Kidney (tissue), 14 donors: ENCODE results near the gene SLC38A2. TPM values are rescaled to one million over a fixed set of nuclear protein-coding genes. Genes with fewer than 3 reads are reported as not detected.

Experiments used
- DNase-seq, 5 donors: peaks; one replicate each; pipeline ENCODE4 v3.0.0-alpha.2; 2013 to 2020
- FAIRE-seq: peaks from 2 replicates; lab custom pipeline; 2012; peaks lifted over from hg19 to GRCh38; lab: Jason Lieb, UNC
- H3K27ac ChIP-seq, 2 donors: one replicate each; pipeline ENCODE4 v1.7.0; 2013; ENCODE audit warnings: low read depth in 2 of 2, low read length in 2 of 2, inconsistent platforms in 1 of 2
- H3K27me3 ChIP-seq: one replicate; pipeline ENCODE4 v1.7.1; 2013; ENCODE audit warnings: low read length, inconsistent platforms; ENCODE audit not compliant: control insufficient read depth, insufficient read depth
- H3K36me3 ChIP-seq, 3 donors: one replicate each; pipeline versions ENCODE4 v1.7.0 to v1.7.1; 2013; ENCODE audit warnings: low read length in 3 of 3, control low read depth in 1 of 3, inconsistent platforms in 1 of 3; ENCODE audit not compliant: insufficient read depth in 3 of 3, control insufficient read depth in 2 of 3
- H3K4me1 ChIP-seq, 3 donors: one replicate each; pipeline versions ENCODE4 v1.7.0 to v1.7.1; 2013; ENCODE audit warnings: low read length in 3 of 3, inconsistent platforms in 1 of 3, low read depth in 1 of 3; ENCODE audit not compliant: control insufficient read depth in 2 of 3, insufficient read depth in 2 of 3
- H3K4me3 ChIP-seq, 3 donors: one replicate each; pipeline versions ENCODE4 v1.7.0 to v1.8.1; 2013; ENCODE audit warnings: low read length in 3 of 3, control low read depth in 1 of 3, inconsistent platforms in 1 of 3
- H3K9ac ChIP-seq, 3 donors: one replicate each; pipeline versions ENCODE4 v1.7.0 to v1.7.1; 2013; ENCODE audit warnings: low read length in 3 of 3, control low read depth in 1 of 3, inconsistent platforms in 1 of 3
- H3K9me3 ChIP-seq, 3 donors: one replicate each; pipeline versions ENCODE4 v1.7.0 to v1.7.1; 2013; ENCODE audit warnings: low read length in 3 of 3, control low read depth in 1 of 3, inconsistent platforms in 1 of 3; ENCODE audit not compliant: control insufficient read depth in 2 of 3, insufficient read depth in 1 of 3
- intact Hi-C: fragments of 100-400 bp; cut with DNase I; formaldehyde crosslinking; loops from one replicate; pipeline ENCODE4 v1.11.1; 2022
- polyA plus RNA-seq: library from polyadenylated mRNA; stranded (reverse); fragments of 350-450 nt; fragmentation: Illumina TruSeq; extraction: RNeasy Lipid Tissue Mini Kit (QIAGEN cat#74804); gene quantifications from one replicate; pipeline ENCODE4 v1.2.3, GENCODE V29; 2014; ENCODE audit warnings: low read depth, low replicate concordance; ENCODE audit not compliant: insufficient read depth
- total RNA-seq: library from RNA; stranded (reverse); fragmentation: NEBNext Ultra II Directional; extraction: Animal tissue kit (Norgen Biotek cat#: 25700); gene quantifications from one replicate; pipeline ENCODE4 v1.2.1, GENCODE V29; 2021
- TF ChIP-seq, protein P1 (sequence below): IDR thresholded peaks from 3 replicates; pipeline ENCODE4 v1.5.1; 2012; ENCODE audit warnings: mild to moderate bottlenecking, moderate library complexity, borderline replicate concordance; ENCODE audit not compliant: insufficient read depth; ENCODE audit errors: extremely low read depth
- donor health status: control.
- donor health status: control.
- donor health status: control.
- donor health status: control.
- donor health status: control.
- donor health status: DM: yes; HTN: yes; CAD: no.
- donor health status: Normal renal cell carcinoma (clear cell type).

SLC38A2 gene
- total and polyA plus RNA-seq, 2 donors from 2014 or later, result 38.6 to 189 TPM

DNA sequence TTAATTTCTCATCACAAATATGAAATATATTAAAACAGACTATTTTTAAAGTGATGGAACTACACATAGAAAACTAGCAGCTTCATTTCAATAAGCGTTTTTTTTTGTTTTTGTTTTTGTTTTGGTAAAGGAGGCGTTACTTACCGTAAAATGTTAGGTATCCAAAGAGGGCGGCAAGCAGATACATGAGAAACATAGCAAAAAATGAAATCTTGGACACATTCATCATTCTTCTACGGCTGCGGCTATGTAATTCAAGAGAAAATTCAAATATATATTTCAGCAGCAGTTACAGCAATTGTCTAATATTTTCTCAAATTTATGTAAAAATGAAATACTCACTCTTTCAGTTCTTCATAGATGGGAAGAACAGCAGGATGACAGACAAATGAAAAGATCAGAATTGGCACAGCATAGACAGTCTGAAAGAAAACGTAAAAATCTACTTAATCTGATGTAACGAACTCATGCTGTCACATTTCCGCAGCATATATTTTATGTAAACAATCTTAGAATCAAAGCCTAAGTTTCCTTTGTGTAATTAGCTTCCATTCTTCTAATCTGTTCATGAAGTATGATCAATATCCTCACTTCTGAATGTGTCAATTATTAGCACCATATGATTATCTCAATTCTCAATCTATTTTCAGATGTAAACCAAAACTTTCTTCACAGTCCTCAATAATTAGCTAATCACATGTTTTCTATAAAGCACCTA, 8.8 kb downstream of the SLC38A2 start:
- H3K27me3 ChIP-seq, result no peaks in the 10 kb centered on the region
- H3K4me1 ChIP-seq, result peaks cover 0 to 20% (median 14%) of the 10 kb centered on the region in 3 donors
- no peak for DNase-seq
- H3K27ac ChIP-seq, result no peak overlapping the region
- no peak for FAIRE-seq
- intact Hi-C loops, result loop anchor here (10.0 kb wide), 1 partner anchor 301 kb away; no protein-coding TSS in a partner anchor
- H3K9ac ChIP-seq, result no peak overlapping the region
- peaks cover 20 to 93% (median 56%) of the 10 kb centered on the region in 3 donors for H3K36me3 ChIP-seq
- H3K4me3 ChIP-seq, result no peak overlapping the region
- no peaks in the 10 kb centered on the region for H3K9me3 ChIP-seq
- TF ChIP-seq, protein P1, sequence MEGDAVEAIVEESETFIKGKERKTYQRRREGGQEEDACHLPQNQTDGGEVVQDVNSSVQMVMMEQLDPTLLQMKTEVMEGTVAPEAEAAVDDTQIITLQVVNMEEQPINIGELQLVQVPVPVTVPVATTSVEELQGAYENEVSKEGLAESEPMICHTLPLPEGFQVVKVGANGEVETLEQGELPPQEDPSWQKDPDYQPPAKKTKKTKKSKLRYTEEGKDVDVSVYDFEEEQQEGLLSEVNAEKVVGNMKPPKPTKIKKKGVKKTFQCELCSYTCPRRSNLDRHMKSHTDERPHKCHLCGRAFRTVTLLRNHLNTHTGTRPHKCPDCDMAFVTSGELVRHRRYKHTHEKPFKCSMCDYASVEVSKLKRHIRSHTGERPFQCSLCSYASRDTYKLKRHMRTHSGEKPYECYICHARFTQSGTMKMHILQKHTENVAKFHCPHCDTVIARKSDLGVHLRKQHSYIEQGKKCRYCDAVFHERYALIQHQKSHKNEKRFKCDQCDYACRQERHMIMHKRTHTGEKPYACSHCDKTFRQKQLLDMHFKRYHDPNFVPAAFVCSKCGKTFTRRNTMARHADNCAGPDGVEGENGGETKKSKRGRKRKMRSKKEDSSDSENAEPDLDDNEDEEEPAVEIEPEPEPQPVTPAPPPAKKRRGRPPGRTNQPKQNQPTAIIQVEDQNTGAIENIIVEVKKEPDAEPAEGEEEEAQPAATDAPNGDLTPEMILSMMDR, result no peak

DNA sequence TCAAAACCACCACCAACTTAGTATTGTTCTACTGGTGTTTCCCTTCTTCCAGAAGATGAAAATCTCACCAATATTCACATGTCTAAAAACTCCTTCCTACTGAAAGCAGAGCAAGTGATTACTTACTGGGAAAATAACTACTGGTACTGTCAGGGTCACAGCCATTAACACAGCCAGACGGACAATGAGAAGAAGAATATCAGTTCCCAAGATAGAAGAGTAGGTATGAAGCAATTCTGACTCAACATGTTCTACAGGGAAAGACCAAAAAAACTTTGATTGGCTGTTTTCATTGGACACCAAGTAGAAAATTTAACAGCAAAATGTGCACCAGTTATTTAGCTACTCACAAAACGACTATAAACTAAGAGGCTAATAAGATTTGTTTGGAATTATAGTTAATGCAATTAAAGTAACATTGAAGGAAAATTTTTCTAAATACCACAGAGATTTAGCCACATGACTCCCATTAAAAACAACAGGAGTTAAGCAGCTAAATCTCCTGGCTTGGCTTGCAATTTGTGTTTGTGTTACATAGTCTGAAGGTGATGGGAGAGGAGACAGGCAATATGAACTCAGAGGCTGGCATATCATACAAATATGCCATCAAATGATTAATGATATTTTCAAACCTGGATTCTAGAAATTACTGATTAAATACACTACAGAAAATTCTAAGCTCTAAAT, 9.5 kb downstream of the SLC38A2 start:
- DNase-seq (no peak), FAIRE-seq (no peak)
- intact Hi-C loops, result loop anchor here (10.0 kb wide), 1 partner anchor 302 kb away; no protein-coding TSS in a partner anchor
- TF ChIP-seq, protein P1, result no peak
- no peak overlapping the region for H3K27ac ChIP-seq
- H3K36me3 ChIP-seq, result peaks cover 20 to 88% (median 57%) of the 10 kb centered on the region in 3 donors
- H3K27me3 ChIP-seq, result no peaks in the 10 kb centered on the region
- H3K9me3 ChIP-seq, result no peaks in the 10 kb centered on the region
- H3K4me1 ChIP-seq, result peaks cover 0 to 17% (median 8%) of the 10 kb centered on the region in 3 donors
- no peak overlapping the region for H3K9ac ChIP-seq
- no peak overlapping the region for H3K4me3 ChIP-seq

DNA sequence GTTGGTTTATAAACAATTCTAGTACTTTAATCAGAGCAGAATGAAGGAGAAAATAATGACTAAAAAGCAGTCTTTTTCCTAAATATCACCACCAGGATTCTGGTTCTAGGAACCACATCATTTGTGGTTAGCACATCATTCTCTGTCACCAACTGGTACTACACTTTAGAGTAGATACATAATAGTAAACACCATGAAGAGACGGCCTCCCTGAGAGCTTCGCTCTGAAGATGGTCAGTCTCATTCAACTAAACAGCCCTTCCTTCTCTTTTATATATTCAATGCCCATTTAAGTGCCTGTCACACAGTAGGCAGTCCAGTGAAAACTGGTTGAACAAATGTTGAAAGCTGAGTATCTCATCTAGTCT, 10.9 kb downstream of the SLC38A2 start:
- Histone ChIP-seq H3K27me3 (no peaks in the 10 kb centered on the region), H3K9ac (no peak overlapping the region), H3K4me3 (no peak overlapping the region), H3K9me3 (no peaks in the 10 kb centered on the region), H3K4me1 (peaks cover 0 to 8% (median 0%) of the 10 kb centered on the region in 3 donors), H3K36me3 (peaks cover 15 to 75% (median 46%) of the 10 kb centered on the region in 3 donors), H3K27ac (no peak overlapping the region)
- intact Hi-C loops, result loop anchor here (10.0 kb wide), 1 partner anchor 303 kb away; no protein-coding TSS in a partner anchor
- FAIRE-seq, result no peak
- TF ChIP-seq, protein P1, result no peak
- no peak for DNase-seq
